HepG2 (cell line): ENCODE measurements around the gene WNT3. TPM values are rescaled to one million over a fixed set of nuclear protein-coding genes. Genes with fewer than 3 reads are reported as not detected.

Experiments used
- BCLAF1 ChIP-seq: fragments of 450-650 bp; IDR thresholded peaks from 2 replicates; pipeline ENCODE4 v1.6.1; 2017; ENCODE audit warnings: mild to moderate bottlenecking
- KLF11 ChIP-seq: IDR thresholded peaks from 2 replicates; pipeline ENCODE4 v1.6.1; 2016; ENCODE audit warnings: missing compliant biosample characterization
- LBX2 ChIP-seq: sonication (generic); formaldehyde crosslinking; IDR thresholded peaks from 2 replicates; pipeline ENCODE4 v1.5.0; 2020; ENCODE audit warnings: missing genetic modification reagents, mild to moderate bottlenecking, borderline replicate concordance
- MTF2 ChIP-seq: sonication (generic); formaldehyde crosslinking; IDR thresholded peaks from 2 replicates; pipeline ENCODE4 v1.5.0; 2020; ENCODE audit warnings: missing genetic modification reagents, borderline replicate concordance
- RARG ChIP-seq: sonication (generic); formaldehyde crosslinking; IDR thresholded peaks from 2 replicates; pipeline ENCODE4 v1.4.0; 2020; ENCODE audit warnings: low read depth, mild to moderate bottlenecking, missing genetic modification reagents
- THYN1 ChIP-seq: sonication (generic); formaldehyde crosslinking; IDR thresholded peaks from 2 replicates; pipeline ENCODE4 v1.8.1; 2023; ENCODE audit warnings: low read depth, mild to moderate bottlenecking, moderate library complexity, missing genetic modification reagents, borderline replicate concordance
- TRIM22 ChIP-seq: fragments of 450-650 bp; IDR thresholded peaks from 2 replicates; pipeline ENCODE4 v1.6.1; 2017
- UBTF ChIP-seq: sonication (generic); formaldehyde crosslinking; IDR thresholded peaks from 2 replicates; pipeline ENCODE4 v1.4.0; 2020; ENCODE audit warnings: mild to moderate bottlenecking, missing genetic modification reagents
- YEATS2 ChIP-seq: sonication (generic); formaldehyde crosslinking; IDR thresholded peaks from 2 replicates; pipeline ENCODE4 v1.4.0; 2020; ENCODE audit warnings: missing genetic modification reagents, borderline replicate concordance
- ZNF446 ChIP-seq: sonication (generic); formaldehyde crosslinking; IDR thresholded peaks from 2 replicates; pipeline ENCODE4 v1.5.0; 2020; ENCODE audit warnings: mild to moderate bottlenecking, missing genetic modification reagents
- ZNF678 ChIP-seq: sonication (generic); formaldehyde crosslinking; IDR thresholded peaks from 2 replicates; pipeline ENCODE4 v1.4.0; 2020; ENCODE audit warnings: mild to moderate bottlenecking, missing genetic modification reagents
- ZNF788 ChIP-seq: sonication (generic); formaldehyde crosslinking; IDR thresholded peaks from 2 replicates; pipeline ENCODE4 v1.5.0; 2020; ENCODE audit warnings: mild to moderate bottlenecking, missing genetic modification reagents, borderline replicate concordance
- ZNF878 ChIP-seq: sonication (generic); formaldehyde crosslinking; IDR thresholded peaks from 2 replicates; pipeline ENCODE4 v1.8.1; 2023; ENCODE audit warnings: mild to moderate bottlenecking, missing genetic modification reagents, moderate library complexity
- polyA plus RNA-seq, 8 experiments: library from polyadenylated mRNA; depleted of rRNA in 3 of 8; stranded (reverse) in 7 of 8; unstranded in 1 of 8; fragments of >200 nt; fragmentation: Illumina TruSeq in 4 of 8; extraction: Trizol in 4 of 8; gene quantifications; 2 replicates each; pipeline versions ENCODE4 v1.2.1 to v1.2.3, GENCODE V29; 2011 to 2016; ENCODE audit warnings: low read depth in 4 of 8, missing spikeins in 1 of 8, mixed read lengths in 1 of 8; ENCODE audit not compliant: insufficient read depth in 1 of 8
- total RNA-seq, 5 experiments: library from RNA; depleted of rRNA; stranded (reverse); fragments of >200 nt; fragmentation: Illumina TruSeq; extraction: Trizol; gene quantifications; 2 replicates each; pipeline ENCODE4 v1.2.3, GENCODE V29; 2016; ENCODE audit warnings: low read depth in 1 of 5
- TF ChIP-seq, protein P1 (sequence below): sonication (generic); formaldehyde crosslinking; IDR thresholded peaks from 2 replicates; pipeline ENCODE4 v1.4.0; 2020; ENCODE audit warnings: missing genetic modification reagents

Gene WNT3
- total and polyA plus RNA-seq, 2 of the 13 experiments (the other 11 are each of a cell fraction or from before 2014, with no cell fraction given) = 8.5 to 10.3 TPM

GRCh38 chr17:46770818-46771560 lies 47.5 kb downstream of the WNT3 start (continued):
- no peak for TF ChIP-seq BCLAF1
- 0 out of 2 replicates have a peak, but pooled peaks have one; percentile 80 for TF ChIP-seq ZNF878
- TF ChIP-seq LBX2 (CRISPR knock-in tag) = 0 out of 2 replicates have a peak, but pooled peaks have one; percentile 75
- no peak for TF ChIP-seq MTF2 (CRISPR knock-in tag)
- TF ChIP-seq KLF11 (CRISPR knock-in tag) = no peak
- TF ChIP-seq ZNF446 (CRISPR knock-in tag) = 0 out of 2 replicates have a peak, but pooled peaks have one; percentile 32
- TF ChIP-seq TRIM22 = no peak
- TF ChIP-seq YEATS2 (CRISPR knock-in tag) = no peak
- TF ChIP-seq ZNF788 = no peak
- TF ChIP-seq, protein P1, sequence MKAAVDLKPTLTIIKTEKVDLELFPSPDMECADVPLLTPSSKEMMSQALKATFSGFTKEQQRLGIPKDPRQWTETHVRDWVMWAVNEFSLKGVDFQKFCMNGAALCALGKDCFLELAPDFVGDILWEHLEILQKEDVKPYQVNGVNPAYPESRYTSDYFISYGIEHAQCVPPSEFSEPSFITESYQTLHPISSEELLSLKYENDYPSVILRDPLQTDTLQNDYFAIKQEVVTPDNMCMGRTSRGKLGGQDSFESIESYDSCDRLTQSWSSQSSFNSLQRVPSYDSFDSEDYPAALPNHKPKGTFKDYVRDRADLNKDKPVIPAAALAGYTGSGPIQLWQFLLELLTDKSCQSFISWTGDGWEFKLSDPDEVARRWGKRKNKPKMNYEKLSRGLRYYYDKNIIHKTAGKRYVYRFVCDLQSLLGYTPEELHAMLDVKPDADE (CRISPR knock-in tag) = no peak
- TF ChIP-seq ZNF678 (CRISPR knock-in tag) = no peak
- peak; percentile 85 for TF ChIP-seq UBTF (CRISPR knock-in tag)
- TF ChIP-seq THYN1 (CRISPR knock-in tag) = no peak
- TF ChIP-seq RARG (CRISPR knock-in tag) = no peak
